Esophagus muscularis mucosa (tissue), 4 donors: ENCODE data around the gene SFT2D1.

Experiments used
- CTCF ChIP-seq, 3 experiments: fragments of 200-600 bp in 2 of 3; fragments of 450-650 bp in 1 of 3; sonication (generic) in 2 of 3; IDR thresholded peaks; one replicate each; pipeline ENCODE4 v1.5.1; 2017 to 2019; ENCODE audit warnings: antibody characterized with exemption in 3 of 3, mild to moderate bottlenecking in 2 of 3, moderate library complexity in 1 of 3
- EP300 ChIP-seq: sonication (generic); formaldehyde crosslinking; IDR thresholded peaks from one replicate; pipeline ENCODE4 v1.6.1; 2017; ENCODE audit warnings: antibody characterized with exemption
- POLR2A ChIP-seq: fragments of 450-650 bp; IDR thresholded peaks from one replicate; pipeline ENCODE4 v1.6.1; 2017; ENCODE audit warnings: antibody characterized with exemption, moderate library complexity, mild to moderate bottlenecking, low read depth
- POLR2AphosphoS5 ChIP-seq, 2 donors: sonication (generic); formaldehyde crosslinking; IDR thresholded peaks; one replicate each; pipeline ENCODE4 v1.6.1; 2017; ENCODE audit warnings: antibody characterized with exemption in 2 of 2

- TF ChIP-seq CTCF (IDR thresholded peaks at IDR 0.05) (no peak), POLR2A (no peak), POLR2AphosphoS5 (IDR thresholded peaks at IDR 0.05) (no peak), EP300 (no peak)
These were observed 10.6 kb downstream of the SFT2D1 start for GRCh38 chr6:166331503-166332415.
